ENCODE results near the gene SFSWAP.

GRCh38 chr12:131803961-131804521 is 93.2 kb downstream of the SFSWAP start:
- TF ChIP-seq, protein P1, sequence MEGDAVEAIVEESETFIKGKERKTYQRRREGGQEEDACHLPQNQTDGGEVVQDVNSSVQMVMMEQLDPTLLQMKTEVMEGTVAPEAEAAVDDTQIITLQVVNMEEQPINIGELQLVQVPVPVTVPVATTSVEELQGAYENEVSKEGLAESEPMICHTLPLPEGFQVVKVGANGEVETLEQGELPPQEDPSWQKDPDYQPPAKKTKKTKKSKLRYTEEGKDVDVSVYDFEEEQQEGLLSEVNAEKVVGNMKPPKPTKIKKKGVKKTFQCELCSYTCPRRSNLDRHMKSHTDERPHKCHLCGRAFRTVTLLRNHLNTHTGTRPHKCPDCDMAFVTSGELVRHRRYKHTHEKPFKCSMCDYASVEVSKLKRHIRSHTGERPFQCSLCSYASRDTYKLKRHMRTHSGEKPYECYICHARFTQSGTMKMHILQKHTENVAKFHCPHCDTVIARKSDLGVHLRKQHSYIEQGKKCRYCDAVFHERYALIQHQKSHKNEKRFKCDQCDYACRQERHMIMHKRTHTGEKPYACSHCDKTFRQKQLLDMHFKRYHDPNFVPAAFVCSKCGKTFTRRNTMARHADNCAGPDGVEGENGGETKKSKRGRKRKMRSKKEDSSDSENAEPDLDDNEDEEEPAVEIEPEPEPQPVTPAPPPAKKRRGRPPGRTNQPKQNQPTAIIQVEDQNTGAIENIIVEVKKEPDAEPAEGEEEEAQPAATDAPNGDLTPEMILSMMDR (IDR thresholded peaks at IDR 0.05), result no peak
- TF ChIP-seq POLR2A (IDR thresholded peaks at IDR 0.05), result no peak

Data from testis (tissue), 2 donors.